ENCODE data around the gene DPP10.

DNA sequence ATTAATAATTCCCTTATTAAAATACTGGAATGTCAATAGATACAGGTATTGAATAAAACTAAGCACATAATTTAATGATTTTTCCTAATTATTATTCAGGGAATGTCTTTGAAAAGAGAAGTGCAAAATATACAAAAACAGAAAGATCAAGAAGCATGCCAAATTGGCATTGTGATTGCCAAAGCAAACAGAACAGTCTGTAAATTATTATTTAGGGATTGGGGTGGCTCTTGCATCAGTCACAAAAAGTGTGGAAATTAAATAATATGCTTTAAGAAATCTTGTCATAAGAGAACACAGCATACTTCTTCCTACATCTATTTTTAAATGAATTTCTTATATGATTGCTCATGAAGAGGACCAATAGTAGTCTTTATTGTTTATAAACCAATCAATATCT, 1211.9 kb downstream of the DPP10 start:
- TF ChIP-seq, protein P1, sequence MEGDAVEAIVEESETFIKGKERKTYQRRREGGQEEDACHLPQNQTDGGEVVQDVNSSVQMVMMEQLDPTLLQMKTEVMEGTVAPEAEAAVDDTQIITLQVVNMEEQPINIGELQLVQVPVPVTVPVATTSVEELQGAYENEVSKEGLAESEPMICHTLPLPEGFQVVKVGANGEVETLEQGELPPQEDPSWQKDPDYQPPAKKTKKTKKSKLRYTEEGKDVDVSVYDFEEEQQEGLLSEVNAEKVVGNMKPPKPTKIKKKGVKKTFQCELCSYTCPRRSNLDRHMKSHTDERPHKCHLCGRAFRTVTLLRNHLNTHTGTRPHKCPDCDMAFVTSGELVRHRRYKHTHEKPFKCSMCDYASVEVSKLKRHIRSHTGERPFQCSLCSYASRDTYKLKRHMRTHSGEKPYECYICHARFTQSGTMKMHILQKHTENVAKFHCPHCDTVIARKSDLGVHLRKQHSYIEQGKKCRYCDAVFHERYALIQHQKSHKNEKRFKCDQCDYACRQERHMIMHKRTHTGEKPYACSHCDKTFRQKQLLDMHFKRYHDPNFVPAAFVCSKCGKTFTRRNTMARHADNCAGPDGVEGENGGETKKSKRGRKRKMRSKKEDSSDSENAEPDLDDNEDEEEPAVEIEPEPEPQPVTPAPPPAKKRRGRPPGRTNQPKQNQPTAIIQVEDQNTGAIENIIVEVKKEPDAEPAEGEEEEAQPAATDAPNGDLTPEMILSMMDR (IDR thresholded peaks at IDR 0.05; ENCODE audit: low read length), result no peak
- TF ChIP-seq EZH2 (IDR thresholded peaks at IDR 0.05; ENCODE audit: borderline replicate concordance, low read length), result no peak

Measured in OCI-LY1 (cell line).